Measurements from ENCODE around the gene SULT1A3.
"Not testable (repeated sequence)": the region's sequence is repeated elsewhere in the genome, so short reads cannot be mapped to it uniquely, and the experiment has no call there.

Gene SULT1A3

DNA sequence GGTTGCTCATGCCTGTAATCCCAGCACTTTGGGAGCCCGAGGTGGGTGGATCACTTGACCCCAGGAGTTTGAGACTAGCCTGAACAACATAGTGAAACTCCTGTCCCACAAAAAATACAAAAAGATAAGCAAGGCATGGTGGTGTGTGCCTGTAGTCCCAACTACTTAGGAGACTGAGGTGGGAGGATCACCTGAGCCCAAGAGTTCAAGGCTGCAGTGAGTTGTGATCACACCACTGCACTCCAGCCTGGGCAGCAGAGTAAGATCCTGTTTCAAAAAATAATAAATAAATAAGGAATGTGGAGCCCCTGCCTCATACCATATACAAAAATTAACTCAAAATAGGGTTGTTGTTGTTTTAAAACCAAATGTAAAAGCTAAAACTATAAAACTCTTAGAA lies 41.8 kb upstream of the SULT1A3 start:
- Histone ChIP-seq H3K27ac (replicated peaks) (no peak overlapping the region), H3K27me3 (ENCODE audit: insufficient read depth, poor library complexity, severe bottlenecking) (no peaks in the 10 kb centered on the region), H3K4me3 (replicated peaks; ENCODE audit: insufficient read depth, low read length) (no peak overlapping the region)
- no peak for TF ChIP-seq POLR2AphosphoS5 (IDR thresholded peaks at IDR 0.05; ENCODE audit: low read depth)
- TF ChIP-seq GABPA (IDR thresholded peaks at IDR 0.05; ENCODE audit: low read depth), result no peak
- TF ChIP-seq, protein P1, sequence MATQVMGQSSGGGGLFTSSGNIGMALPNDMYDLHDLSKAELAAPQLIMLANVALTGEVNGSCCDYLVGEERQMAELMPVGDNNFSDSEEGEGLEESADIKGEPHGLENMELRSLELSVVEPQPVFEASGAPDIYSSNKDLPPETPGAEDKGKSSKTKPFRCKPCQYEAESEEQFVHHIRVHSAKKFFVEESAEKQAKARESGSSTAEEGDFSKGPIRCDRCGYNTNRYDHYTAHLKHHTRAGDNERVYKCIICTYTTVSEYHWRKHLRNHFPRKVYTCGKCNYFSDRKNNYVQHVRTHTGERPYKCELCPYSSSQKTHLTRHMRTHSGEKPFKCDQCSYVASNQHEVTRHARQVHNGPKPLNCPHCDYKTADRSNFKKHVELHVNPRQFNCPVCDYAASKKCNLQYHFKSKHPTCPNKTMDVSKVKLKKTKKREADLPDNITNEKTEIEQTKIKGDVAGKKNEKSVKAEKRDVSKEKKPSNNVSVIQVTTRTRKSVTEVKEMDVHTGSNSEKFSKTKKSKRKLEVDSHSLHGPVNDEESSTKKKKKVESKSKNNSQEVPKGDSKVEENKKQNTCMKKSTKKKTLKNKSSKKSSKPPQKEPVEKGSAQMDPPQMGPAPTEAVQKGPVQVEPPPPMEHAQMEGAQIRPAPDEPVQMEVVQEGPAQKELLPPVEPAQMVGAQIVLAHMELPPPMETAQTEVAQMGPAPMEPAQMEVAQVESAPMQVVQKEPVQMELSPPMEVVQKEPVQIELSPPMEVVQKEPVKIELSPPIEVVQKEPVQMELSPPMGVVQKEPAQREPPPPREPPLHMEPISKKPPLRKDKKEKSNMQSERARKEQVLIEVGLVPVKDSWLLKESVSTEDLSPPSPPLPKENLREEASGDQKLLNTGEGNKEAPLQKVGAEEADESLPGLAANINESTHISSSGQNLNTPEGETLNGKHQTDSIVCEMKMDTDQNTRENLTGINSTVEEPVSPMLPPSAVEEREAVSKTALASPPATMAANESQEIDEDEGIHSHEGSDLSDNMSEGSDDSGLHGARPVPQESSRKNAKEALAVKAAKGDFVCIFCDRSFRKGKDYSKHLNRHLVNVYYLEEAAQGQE (IDR thresholded peaks at IDR 0.05; ENCODE audit: insufficient replicate concordance, low read depth), result no peak
- TF ChIP-seq, protein P2, sequence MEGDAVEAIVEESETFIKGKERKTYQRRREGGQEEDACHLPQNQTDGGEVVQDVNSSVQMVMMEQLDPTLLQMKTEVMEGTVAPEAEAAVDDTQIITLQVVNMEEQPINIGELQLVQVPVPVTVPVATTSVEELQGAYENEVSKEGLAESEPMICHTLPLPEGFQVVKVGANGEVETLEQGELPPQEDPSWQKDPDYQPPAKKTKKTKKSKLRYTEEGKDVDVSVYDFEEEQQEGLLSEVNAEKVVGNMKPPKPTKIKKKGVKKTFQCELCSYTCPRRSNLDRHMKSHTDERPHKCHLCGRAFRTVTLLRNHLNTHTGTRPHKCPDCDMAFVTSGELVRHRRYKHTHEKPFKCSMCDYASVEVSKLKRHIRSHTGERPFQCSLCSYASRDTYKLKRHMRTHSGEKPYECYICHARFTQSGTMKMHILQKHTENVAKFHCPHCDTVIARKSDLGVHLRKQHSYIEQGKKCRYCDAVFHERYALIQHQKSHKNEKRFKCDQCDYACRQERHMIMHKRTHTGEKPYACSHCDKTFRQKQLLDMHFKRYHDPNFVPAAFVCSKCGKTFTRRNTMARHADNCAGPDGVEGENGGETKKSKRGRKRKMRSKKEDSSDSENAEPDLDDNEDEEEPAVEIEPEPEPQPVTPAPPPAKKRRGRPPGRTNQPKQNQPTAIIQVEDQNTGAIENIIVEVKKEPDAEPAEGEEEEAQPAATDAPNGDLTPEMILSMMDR (IDR thresholded peaks at IDR 0.05; ENCODE audit: insufficient read depth, low read length), result no peak
- TF ChIP-seq SPI1 (IDR thresholded peaks at IDR 0.05; ENCODE audit: borderline replicate concordance, low read depth), result no peak
- DNase-seq (ENCODE audit: low read depth in 1 of 2, low spot score in 1 of 2), result no peak

DNA sequence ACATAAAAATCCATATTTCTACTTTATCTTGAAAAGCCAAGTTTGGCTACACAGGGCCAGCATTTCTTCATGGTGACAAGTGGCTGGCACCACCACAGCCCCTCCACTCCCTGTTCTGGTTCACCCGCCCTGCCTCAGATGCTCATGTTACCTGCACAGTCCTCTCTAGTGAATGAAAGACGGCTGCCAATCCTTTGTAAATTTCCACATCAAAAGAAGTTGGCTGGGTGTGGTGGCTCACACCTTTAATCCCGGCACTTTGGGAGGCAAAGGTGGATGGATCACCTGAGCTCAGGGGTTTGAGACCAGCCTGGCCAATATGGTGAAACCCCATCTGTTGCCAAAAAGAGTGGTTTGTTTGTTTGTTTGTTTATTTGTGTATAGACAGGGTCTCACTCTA lies 35.5 kb upstream of the SULT1A3 start:
- Histone ChIP-seq H3K27me3 (ENCODE audit: insufficient read depth, poor library complexity, severe bottlenecking) (no peaks in the 10 kb centered on the region), H3K27ac (replicated peaks) (no peak overlapping the region), H3K4me3 (replicated peaks; ENCODE audit: insufficient read depth, low read length) (no peak overlapping the region)
- TF ChIP-seq SPI1 (IDR thresholded peaks at IDR 0.05; ENCODE audit: borderline replicate concordance, low read depth) (no peak), POLR2AphosphoS5 (IDR thresholded peaks at IDR 0.05; ENCODE audit: low read depth) (no peak), GABPA (IDR thresholded peaks at IDR 0.05; ENCODE audit: low read depth) (no peak)
- TF ChIP-seq, protein P2 (IDR thresholded peaks at IDR 0.05; ENCODE audit: insufficient read depth, low read length), result no peak
- TF ChIP-seq, protein P1 (IDR thresholded peaks at IDR 0.05; ENCODE audit: insufficient replicate concordance, low read depth), result no peak
- no peak for DNase-seq (ENCODE audit: low read depth in 1 of 2, low spot score in 1 of 2)

DNA sequence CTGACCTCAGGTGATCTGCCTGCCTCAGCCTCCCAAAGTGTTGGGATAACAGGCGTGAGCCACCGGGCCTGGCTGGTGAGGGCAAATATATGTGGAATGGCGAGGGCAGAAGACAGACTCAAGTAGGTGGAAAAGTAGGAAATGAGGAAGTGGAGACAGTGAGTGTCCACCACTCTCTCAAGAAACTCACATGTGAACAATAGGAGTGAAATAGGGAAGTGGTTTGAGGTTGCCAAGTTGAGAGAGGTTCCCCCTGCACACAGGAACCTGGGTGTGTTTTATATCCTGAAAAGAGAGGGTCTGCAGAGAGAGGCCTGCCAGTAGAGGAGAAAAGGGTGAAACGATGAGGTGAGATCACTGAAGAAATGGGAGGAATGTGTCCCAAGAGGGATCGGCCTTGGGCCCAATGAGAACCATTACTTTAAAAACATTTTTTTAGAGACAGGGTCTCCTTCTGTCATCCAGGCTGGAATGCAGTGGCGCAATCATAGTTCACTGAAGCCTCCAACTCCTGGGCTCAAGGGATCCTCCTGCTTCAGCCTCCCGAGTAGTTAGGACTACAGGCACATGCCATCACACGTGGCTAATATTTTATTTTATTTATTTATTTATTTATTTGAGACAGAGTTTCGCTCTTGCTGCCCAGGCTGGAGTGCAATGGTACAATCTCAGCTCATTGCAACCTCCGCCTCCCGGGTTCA lies 32.7 kb upstream of the SULT1A3 start:
- TF ChIP-seq, protein P2 (IDR thresholded peaks at IDR 0.05; ENCODE audit: insufficient read depth, low read length), result no peak
- TF ChIP-seq POLR2AphosphoS5 (IDR thresholded peaks at IDR 0.05; ENCODE audit: low read depth), result peak; percentile 52
- TF ChIP-seq SPI1 (IDR thresholded peaks at IDR 0.05; ENCODE audit: borderline replicate concordance, low read depth), result peak; percentile 100
- TF ChIP-seq, protein P1 (IDR thresholded peaks at IDR 0.05; ENCODE audit: insufficient replicate concordance, low read depth), result no peak
- TF ChIP-seq GABPA (IDR thresholded peaks at IDR 0.05; ENCODE audit: low read depth), result no peak
- peak; percentile 82 to 93 for DNase-seq (ENCODE audit: low read depth in 1 of 2, low spot score in 1 of 2)
- no peak overlapping the region for H3K4me3 ChIP-seq (replicated peaks; ENCODE audit: insufficient read depth, low read length)
- H3K27ac ChIP-seq (replicated peaks), result peak overlapping the region; percentile 70
- H3K27me3 ChIP-seq (ENCODE audit: insufficient read depth, poor library complexity, severe bottlenecking), result no peaks in the 10 kb centered on the region

DNA sequence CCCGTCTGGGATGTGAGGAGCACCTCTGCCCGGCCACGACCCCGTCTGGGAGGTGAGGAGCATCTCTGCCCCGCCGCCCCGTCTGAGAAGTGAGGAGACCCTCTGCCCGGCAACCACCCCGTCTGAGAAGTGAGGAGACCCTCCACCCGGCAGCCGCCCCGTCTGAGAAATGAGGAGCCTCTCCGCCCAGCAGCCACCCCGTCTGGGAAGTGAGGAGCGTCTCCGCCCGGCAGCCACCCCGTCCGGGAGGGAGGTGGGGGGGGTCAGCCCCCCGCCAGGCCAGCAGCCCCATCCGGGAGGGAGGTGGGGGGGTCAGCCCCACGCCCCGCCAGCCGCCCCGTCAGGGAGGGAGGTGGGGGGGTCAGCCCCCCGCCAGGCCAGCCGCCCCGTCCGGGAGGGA lies 30.3 kb upstream of the SULT1A3 start:
- H3K27ac ChIP-seq (replicated peaks); DNase-seq (ENCODE audit: low read depth in 1 of 2, low spot score in 1 of 2); H3K4me3 ChIP-seq (replicated peaks; ENCODE audit: insufficient read depth, low read length); H3K27me3 ChIP-seq (ENCODE audit: insufficient read depth, poor library complexity, severe bottlenecking): not testable (repeated sequence)

DNA sequence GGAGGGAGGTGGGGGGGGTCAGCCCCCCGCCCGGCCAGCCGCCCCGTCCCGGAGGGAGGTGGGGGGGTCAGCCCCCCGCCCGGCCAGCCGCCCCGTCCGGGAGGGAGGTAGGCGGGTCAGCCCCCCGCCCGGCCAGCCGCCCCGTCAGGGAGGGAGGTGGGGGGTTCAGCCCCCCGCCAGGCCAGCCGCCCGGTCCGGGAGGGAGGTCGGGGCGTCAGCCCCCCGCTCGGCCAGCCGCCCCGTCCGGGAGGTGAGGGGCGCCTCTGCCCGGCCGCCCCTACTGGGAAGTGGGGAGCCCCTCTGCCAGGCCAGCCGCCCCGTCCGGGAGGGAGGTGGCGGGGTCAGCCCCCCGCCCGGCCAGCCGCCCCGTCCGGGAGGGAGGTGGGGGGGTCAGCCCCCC lies 29.6 kb upstream of the SULT1A3 start:
- DNase-seq (ENCODE audit: low read depth in 1 of 2, low spot score in 1 of 2); H3K27me3 ChIP-seq (ENCODE audit: insufficient read depth, poor library complexity, severe bottlenecking); H3K27ac ChIP-seq (replicated peaks); H3K4me3 ChIP-seq (replicated peaks; ENCODE audit: insufficient read depth, low read length): not testable (repeated sequence)

DNA sequence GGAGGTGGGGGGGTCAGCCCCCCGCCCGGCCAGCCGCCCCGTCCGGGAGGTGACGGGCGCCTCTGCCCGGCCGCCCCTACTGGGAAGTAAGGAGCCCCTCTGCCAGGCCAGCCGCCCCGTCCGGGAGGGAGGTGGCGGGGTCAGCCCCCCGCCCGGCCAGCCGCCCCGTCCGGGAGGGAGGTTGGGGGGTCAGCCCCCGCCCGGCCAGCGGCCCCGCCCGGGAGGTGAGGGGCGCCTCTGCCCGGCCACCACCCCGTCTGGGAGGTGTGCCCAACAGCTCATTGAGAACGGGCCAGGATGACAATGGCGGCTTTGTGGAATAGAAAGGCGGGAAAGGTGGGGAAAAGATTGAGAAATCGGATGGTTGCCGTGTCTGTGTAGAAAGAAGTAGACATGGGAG lies 28.9 kb upstream of the SULT1A3 start:
- not testable (repeated sequence) for H3K27me3 ChIP-seq (ENCODE audit: insufficient read depth, poor library complexity, severe bottlenecking); H3K4me3 ChIP-seq (replicated peaks; ENCODE audit: insufficient read depth, low read length); DNase-seq (ENCODE audit: low read depth in 1 of 2, low spot score in 1 of 2); H3K27ac ChIP-seq (replicated peaks)
